ENCODE measurements around the gene PPP1CA.

- TF ChIP-seq CEBPB (IDR thresholded peaks at IDR 0.05; ENCODE audit: low read depth) (no peak), POLR2A (IDR thresholded peaks at IDR 0.05; ENCODE audit: borderline replicate concordance, extremely low read depth, insufficient read depth, insufficient read length) (no peak), CTCF (IDR thresholded peaks at IDR 0.05 in 2 of 3, conservative IDR thresholded peaks at IDR 0.05 in 1 of 3; ENCODE audit: borderline replicate concordance in 1 of 3, insufficient read depth in 1 of 3, low read depth in 2 of 3, low read length in 2 of 3) (no peak), ZBTB33 (IDR thresholded peaks at IDR 0.05; ENCODE audit: extremely low read depth, insufficient replicate concordance, low read length) (no peak), CBX3 (IDR thresholded peaks at IDR 0.05; ENCODE audit: low read depth) (no peak)
Observed at GRCh38 chr11:67409261-67409666, 7.6 kb upstream of the PPP1CA start.
